Vagina (tissue), 2 donors: Measurements from ENCODE around the gene EDC3. TPM values are rescaled to one million over a fixed set of nuclear protein-coding genes. Genes with fewer than 3 reads are reported as not detected.

Experiments
- DNase-seq, 2 donors: peaks; one replicate each; pipeline ENCODE4 v3.0.0-alpha.2; 2017; ENCODE audit errors: extremely low spot score in 2 of 2
- H3K27ac ChIP-seq: fragments of 200-600 bp; sonication (generic); one replicate; pipeline ENCODE4 v1.5.1; 2019
- H3K27me3 ChIP-seq: fragments of 200-600 bp; sonication (generic); one replicate; pipeline ENCODE4 v1.5.1; 2019
- H3K36me3 ChIP-seq, 2 donors: fragments of 200-600 bp; sonication (generic); one replicate each; pipeline ENCODE4 v1.5.1; 2017 to 2019
- H3K4me1 ChIP-seq: fragments of 200-600 bp; sonication (generic); one replicate; pipeline ENCODE4 v1.5.1; 2019
- H3K4me3 ChIP-seq, 2 donors: fragments of 200-600 bp; sonication (generic); 1 replicate in 1 of 2; 2 replicates in 1 of 2; pipeline ENCODE4 v1.5.1; 2016 to 2019
- H3K9me3 ChIP-seq: fragments of 200-600 bp; sonication (generic); one replicate; pipeline ENCODE4 v1.5.1; 2019
- POLR2A ChIP-seq, 2 donors: fragments of 450-650 bp; IDR thresholded peaks; one replicate each; pipeline ENCODE4 v1.6.1; 2017; ENCODE audit warnings: antibody characterized with exemption in 2 of 2, mild to moderate bottlenecking in 2 of 2, moderate library complexity in 2 of 2
- POLR2AphosphoS5 ChIP-seq, 2 donors: sonication (generic); formaldehyde crosslinking; IDR thresholded peaks; one replicate each; pipeline ENCODE4 v1.9.0; 2017; ENCODE audit warnings: antibody characterized with exemption in 2 of 2, mild to moderate bottlenecking in 2 of 2, low read depth in 1 of 2; ENCODE audit not compliant: insufficient read depth in 1 of 2
- intact Hi-C: fragments of 100-400 bp; cut with DNase I; formaldehyde crosslinking; loops from one replicate; pipeline ENCODE4 v1.15.1; 2023
- total RNA-seq: library from RNA; depleted of rRNA; stranded (reverse); fragments of >200 nt; gene quantifications from one replicate; pipeline ENCODE4 v1.2.3, GENCODE V29; 2016
- TF ChIP-seq, protein P1 (sequence below), 3 experiments: fragments of 450-650 bp in 2 of 3; fragments of 200-600 bp in 1 of 3; sonication (generic) in 1 of 3; IDR thresholded peaks; one replicate each; pipeline ENCODE4 v1.5.1; 2017 to 2019; ENCODE audit warnings: antibody characterized with exemption in 3 of 3, mild to moderate bottlenecking in 2 of 3, moderate library complexity in 2 of 3

Gene EDC3
- total RNA-seq, 1 donor from 2014 or later: 23.8 TPM

GRCh38 chr15:74633781-74634180 is 62.0 kb downstream of the EDC3 start:
- no peak for DNase-seq
- intact Hi-C loops: loop anchor here (5.0 kb wide), 1 partner anchor 134 kb away; no protein-coding TSS in a partner anchor
- no peak overlapping the region for H3K27ac ChIP-seq
- no peaks in the 10 kb centered on the region for H3K4me1 ChIP-seq
- H3K9me3 ChIP-seq: no peaks in the 10 kb centered on the region
- peaks cover 0 to 55% of the 10 kb centered on the region in 2 donors for H3K36me3 ChIP-seq
- no peak overlapping the region for H3K4me3 ChIP-seq
- no peaks in the 10 kb centered on the region for H3K27me3 ChIP-seq
- TF ChIP-seq POLR2A (IDR thresholded peaks at IDR 0.05) (no peak), POLR2AphosphoS5 (IDR thresholded peaks at IDR 0.05; ENCODE audit: insufficient read depth in 1 of 2, low read depth in 1 of 2) (no peak)
- TF ChIP-seq, protein P1, sequence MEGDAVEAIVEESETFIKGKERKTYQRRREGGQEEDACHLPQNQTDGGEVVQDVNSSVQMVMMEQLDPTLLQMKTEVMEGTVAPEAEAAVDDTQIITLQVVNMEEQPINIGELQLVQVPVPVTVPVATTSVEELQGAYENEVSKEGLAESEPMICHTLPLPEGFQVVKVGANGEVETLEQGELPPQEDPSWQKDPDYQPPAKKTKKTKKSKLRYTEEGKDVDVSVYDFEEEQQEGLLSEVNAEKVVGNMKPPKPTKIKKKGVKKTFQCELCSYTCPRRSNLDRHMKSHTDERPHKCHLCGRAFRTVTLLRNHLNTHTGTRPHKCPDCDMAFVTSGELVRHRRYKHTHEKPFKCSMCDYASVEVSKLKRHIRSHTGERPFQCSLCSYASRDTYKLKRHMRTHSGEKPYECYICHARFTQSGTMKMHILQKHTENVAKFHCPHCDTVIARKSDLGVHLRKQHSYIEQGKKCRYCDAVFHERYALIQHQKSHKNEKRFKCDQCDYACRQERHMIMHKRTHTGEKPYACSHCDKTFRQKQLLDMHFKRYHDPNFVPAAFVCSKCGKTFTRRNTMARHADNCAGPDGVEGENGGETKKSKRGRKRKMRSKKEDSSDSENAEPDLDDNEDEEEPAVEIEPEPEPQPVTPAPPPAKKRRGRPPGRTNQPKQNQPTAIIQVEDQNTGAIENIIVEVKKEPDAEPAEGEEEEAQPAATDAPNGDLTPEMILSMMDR (IDR thresholded peaks at IDR 0.05): no peak

- intact Hi-C loops: loop anchor here (5.0 kb wide), 1 partner anchor 135 kb away; no protein-coding TSS in a partner anchor
- no peak for TF ChIP-seq POLR2A (IDR thresholded peaks at IDR 0.05)
- TF ChIP-seq POLR2AphosphoS5 (IDR thresholded peaks at IDR 0.05; ENCODE audit: insufficient read depth in 1 of 2, low read depth in 1 of 2): no peak
- TF ChIP-seq, protein P1 (IDR thresholded peaks at IDR 0.05): no peak
- H3K4me3 ChIP-seq: no peak overlapping the region
- H3K4me1 ChIP-seq: no peaks in the 10 kb centered on the region
- no peak overlapping the region for H3K27ac ChIP-seq
- H3K27me3 ChIP-seq: no peaks in the 10 kb centered on the region
- peaks cover 0 to 67% of the 10 kb centered on the region in 2 donors for H3K36me3 ChIP-seq
- DNase-seq: no peak
- H3K9me3 ChIP-seq: no peaks in the 10 kb centered on the region
These were observed 63.2 kb downstream of the EDC3 start for GRCh38 chr15:74632601-74633000.

DNA sequence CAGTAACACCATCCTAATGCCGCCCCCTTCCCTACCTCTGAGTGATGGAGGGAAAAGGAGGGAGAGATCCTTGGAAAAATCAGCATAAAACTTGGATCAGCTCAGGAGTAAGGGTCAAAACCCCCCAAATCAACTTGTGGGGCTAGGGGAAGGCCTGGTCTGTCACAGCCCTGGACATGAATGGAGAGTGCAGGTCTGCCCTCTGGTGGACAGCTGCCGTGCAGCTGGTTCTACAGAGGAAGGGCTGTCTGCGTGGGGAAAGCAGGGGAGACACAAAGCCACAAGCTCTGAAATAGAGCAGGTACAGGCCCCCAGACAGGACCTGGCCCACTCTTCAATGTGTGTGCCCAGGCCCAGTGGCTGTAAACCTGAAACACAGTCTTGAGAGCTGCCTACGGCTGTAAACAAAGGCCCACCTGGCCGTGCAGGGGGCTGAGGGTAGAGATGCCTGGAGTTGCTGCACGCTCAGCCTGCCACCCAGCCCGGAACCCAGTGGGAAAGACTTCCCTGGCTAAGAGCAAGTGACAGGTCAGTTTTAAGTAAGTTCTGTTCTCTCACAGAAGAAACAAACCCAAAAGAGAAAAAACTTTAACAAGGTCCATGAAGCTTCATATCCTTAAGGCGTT is 63.8 kb downstream of the EDC3 start:
- DNase-seq: no peak

GRCh38 chr15:74631408-74631807 is 64.4 kb downstream of the EDC3 start:
- no peak for DNase-seq
- no peak overlapping the region for H3K27ac ChIP-seq
- H3K4me1 ChIP-seq: no peaks in the 10 kb centered on the region
- no peaks in the 10 kb centered on the region for H3K9me3 ChIP-seq
- peaks cover 0 to 68% of the 10 kb centered on the region in 2 donors for H3K36me3 ChIP-seq
- no peak overlapping the region for H3K4me3 ChIP-seq
- intact Hi-C loops: loop anchor here (5.0 kb wide), 1 partner anchor 136 kb away; no protein-coding TSS in a partner anchor
- no peaks in the 10 kb centered on the region for H3K27me3 ChIP-seq
- TF ChIP-seq POLR2AphosphoS5 (IDR thresholded peaks at IDR 0.05; ENCODE audit: insufficient read depth in 1 of 2, low read depth in 1 of 2) (no peak), POLR2A (IDR thresholded peaks at IDR 0.05) (no peak)
- TF ChIP-seq, protein P1 (IDR thresholded peaks at IDR 0.05): no peak

More for the DNA sequence above, 63.8 kb downstream of the EDC3 start:
- Histone ChIP-seq H3K9me3 (no peaks in the 10 kb centered on the region), H3K36me3 (peaks cover 0 to 68% of the 10 kb centered on the region in 2 donors), H3K4me1 (no peaks in the 10 kb centered on the region), H3K27me3 (no peaks in the 10 kb centered on the region), H3K27ac (no peak overlapping the region), H3K4me3 (no peak overlapping the region)
- TF ChIP-seq POLR2AphosphoS5 (IDR thresholded peaks at IDR 0.05; ENCODE audit: insufficient read depth in 1 of 2, low read depth in 1 of 2) (no peak), POLR2A (IDR thresholded peaks at IDR 0.05) (no peak)
- TF ChIP-seq, protein P1 (IDR thresholded peaks at IDR 0.05): peak; percentile 40 to 65 (median 43)
- intact Hi-C loops: loop anchor here (5.0 kb wide), 1 partner anchor 135 kb away; no protein-coding TSS in a partner anchor

GRCh38 chr15:74631087-74631385 is 64.8 kb downstream of the EDC3 start:
- Histone ChIP-seq H3K36me3 (peaks cover 0 to 68% of the 10 kb centered on the region in 2 donors), H3K27ac (no peak overlapping the region), H3K4me1 (no peaks in the 10 kb centered on the region), H3K27me3 (no peaks in the 10 kb centered on the region), H3K4me3 (no peak overlapping the region), H3K9me3 (no peaks in the 10 kb centered on the region)
- TF ChIP-seq, protein P1 (IDR thresholded peaks at IDR 0.05): no peak
- TF ChIP-seq POLR2AphosphoS5 (IDR thresholded peaks at IDR 0.05; ENCODE audit: insufficient read depth in 1 of 2, low read depth in 1 of 2): no peak
- intact Hi-C loops: loop anchor here (5.0 kb wide), 1 partner anchor 136 kb away; no protein-coding TSS in a partner anchor
- no peak for DNase-seq
